Measurements from ENCODE around the gene MDM1. TPM values are rescaled to one million over a fixed set of nuclear protein-coding genes. Genes with fewer than 3 reads are reported as not detected.

The MDM1 gene
- total and polyA plus RNA-seq, 2 experiments from 2014 or later: 3.6 to 14.9 TPM

- no peak for TF ChIP-seq EZH2 (IDR thresholded peaks at IDR 0.05; ENCODE audit: borderline replicate concordance)
- no peak for TF ChIP-seq CTCF (IDR thresholded peaks at IDR 0.05; ENCODE audit: poor library complexity)
- no peak for TF ChIP-seq EZH2phosphoT487 (IDR thresholded peaks at IDR 0.05; ENCODE audit: low read depth, severe bottlenecking, unreplicated experiment)
- Histone ChIP-seq H3K9me3 (ENCODE audit: low read depth) (no peaks in the 10 kb centered on the region), H3K4me3 (peak overlapping the region; percentile 43), H3K79me2 (no peaks in the 10 kb centered on the region), H3K36me3 (replicated peaks; ENCODE audit: insufficient read depth, low read depth) (no peaks in the 10 kb centered on the region), H3K27me3 (no peaks in the 10 kb centered on the region), H2AFZ (peak overlapping the region; percentile 69), H4K20me1 (ENCODE audit: insufficient read depth, poor library complexity, severe bottlenecking) (no peaks in the 10 kb centered on the region), H3K4me2 (peak overlapping the region; percentile 84), H3K4me1 (ENCODE audit: insufficient read depth) (peaks cover 11% of the 10 kb centered on the region), H3K9me2 (replicated peaks; ENCODE audit: insufficient read depth) (no peaks in the 10 kb centered on the region), H3K27ac (no peak overlapping the region)
- WGBS (ENCODE audit: low lambda C conversion rate, missing lambda C conversion rate): 25% methylated on average over 9 of the region's 9 CpGs
- peak; percentile 18 for DNase-seq (ENCODE audit: low spot score)
Observed at GRCh38 chr12:68331500-68331868, 678 bp downstream of the MDM1 start.

- peaks cover 8% of the 10 kb centered on the region for H3K4me1 ChIP-seq (ENCODE audit: insufficient read depth)
- H4K20me1 ChIP-seq (ENCODE audit: insufficient read depth, poor library complexity, severe bottlenecking): no peaks in the 10 kb centered on the region
- no peaks in the 10 kb centered on the region for H3K36me3 ChIP-seq (replicated peaks; ENCODE audit: insufficient read depth, low read depth)
- 82% methylated on average over 3 of the region's 3 CpGs for WGBS (ENCODE audit: low lambda C conversion rate, missing lambda C conversion rate)
- no peak for DNase-seq (ENCODE audit: low spot score)
- no peaks in the 10 kb centered on the region for H3K9me3 ChIP-seq (ENCODE audit: low read depth)
- H3K4me2 ChIP-seq: no peak overlapping the region
- TF ChIP-seq EZH2 (IDR thresholded peaks at IDR 0.05; ENCODE audit: borderline replicate concordance) (no peak), EZH2phosphoT487 (IDR thresholded peaks at IDR 0.05; ENCODE audit: low read depth, severe bottlenecking, unreplicated experiment) (no peak), CTCF (IDR thresholded peaks at IDR 0.05; ENCODE audit: poor library complexity) (no peak)
- H3K4me3 ChIP-seq: no peak overlapping the region
- H3K27ac ChIP-seq: no peak overlapping the region
- H3K27me3 ChIP-seq: no peaks in the 10 kb centered on the region
- no peaks in the 10 kb centered on the region for H3K9me2 ChIP-seq (replicated peaks; ENCODE audit: insufficient read depth)
- no peaks in the 10 kb centered on the region for H3K79me2 ChIP-seq
- no peak overlapping the region for H2AFZ ChIP-seq
Observed at GRCh38 chr12:68327896-68328295, 4.3 kb downstream of the MDM1 start.

GRCh38 chr12:68326716-68327115, 5.4 kb downstream of the MDM1 start:
- no peaks in the 10 kb centered on the region for H3K27me3 ChIP-seq
- H3K9me3 ChIP-seq (ENCODE audit: low read depth): no peaks in the 10 kb centered on the region
- peaks cover 6% of the 10 kb centered on the region for H3K4me1 ChIP-seq (ENCODE audit: insufficient read depth)
- H2AFZ ChIP-seq: no peak overlapping the region
- H3K36me3 ChIP-seq (replicated peaks; ENCODE audit: insufficient read depth, low read depth): no peaks in the 10 kb centered on the region
- H3K9me2 ChIP-seq (replicated peaks; ENCODE audit: insufficient read depth): no peaks in the 10 kb centered on the region
- no peak for DNase-seq (ENCODE audit: low spot score)
- no peaks in the 10 kb centered on the region for H4K20me1 ChIP-seq (ENCODE audit: insufficient read depth, poor library complexity, severe bottlenecking)
- H3K27ac ChIP-seq: no peak overlapping the region
- no peak overlapping the region for H3K4me3 ChIP-seq
- TF ChIP-seq EZH2phosphoT487 (IDR thresholded peaks at IDR 0.05; ENCODE audit: low read depth, severe bottlenecking, unreplicated experiment) (no peak), EZH2 (IDR thresholded peaks at IDR 0.05; ENCODE audit: borderline replicate concordance) (no peak), CTCF (IDR thresholded peaks at IDR 0.05; ENCODE audit: poor library complexity) (no peak)
- no peak overlapping the region for H3K4me2 ChIP-seq
- H3K79me2 ChIP-seq: no peaks in the 10 kb centered on the region
- WGBS (ENCODE audit: low lambda C conversion rate, missing lambda C conversion rate): 92% methylated on average over 3 of the region's 3 CpGs

- DNase-seq (ENCODE audit: low spot score): no peak
- H3K4me1 ChIP-seq (ENCODE audit: insufficient read depth): peaks cover 2% of the 10 kb centered on the region
- TF ChIP-seq EZH2phosphoT487 (IDR thresholded peaks at IDR 0.05; ENCODE audit: low read depth, severe bottlenecking, unreplicated experiment) (no peak), CTCF (IDR thresholded peaks at IDR 0.05; ENCODE audit: poor library complexity) (no peak), EZH2 (IDR thresholded peaks at IDR 0.05; ENCODE audit: borderline replicate concordance) (no peak)
- no peaks in the 10 kb centered on the region for H3K27me3 ChIP-seq
- H3K9me3 ChIP-seq (ENCODE audit: low read depth): no peaks in the 10 kb centered on the region
- H4K20me1 ChIP-seq (ENCODE audit: insufficient read depth, poor library complexity, severe bottlenecking): no peaks in the 10 kb centered on the region
- no peaks in the 10 kb centered on the region for H3K36me3 ChIP-seq (replicated peaks; ENCODE audit: insufficient read depth, low read depth)
- no peak overlapping the region for H3K4me3 ChIP-seq
- H2AFZ ChIP-seq: no peak overlapping the region
- H3K4me2 ChIP-seq: no peak overlapping the region
- 83% methylated on average over 1 of the region's 1 CpG for WGBS (ENCODE audit: low lambda C conversion rate, missing lambda C conversion rate)
- no peaks in the 10 kb centered on the region for H3K79me2 ChIP-seq
- H3K9me2 ChIP-seq (replicated peaks; ENCODE audit: insufficient read depth): no peaks in the 10 kb centered on the region
- no peak overlapping the region for H3K27ac ChIP-seq
Observed at GRCh38 chr12:68325966-68326365, 6.2 kb downstream of the MDM1 start.

Data from hepatocyte (in vitro differentiated cells).